Activated naive CD8-positive, alpha-beta T cell treated with anti-CD3 and anti-CD28 coated beads, Interleukin-2, amount 50 U/mL, for 16 hours (primary cell): ENCODE results near the gene RAP1GDS1.
"Not testable (repeated sequence)": the region's sequence is repeated elsewhere in the genome, so short reads cannot be mapped to it uniquely, and the experiment has no call there.

ENCODE experiments used
- DNase-seq: peaks from one replicate; pipeline ENCODE4 v3.0.0-alpha.2; 2020; ENCODE audit warnings: low read depth, low spot score

RAP1GDS1 gene

GRCh38 chr4:98352396-98352795, 91.2 kb downstream of the RAP1GDS1 start:
- DNase-seq, result no peak

GRCh38 chr4:98352940-98353339, 91.8 kb downstream of the RAP1GDS1 start:
- DNase-seq, result no peak

DNA sequence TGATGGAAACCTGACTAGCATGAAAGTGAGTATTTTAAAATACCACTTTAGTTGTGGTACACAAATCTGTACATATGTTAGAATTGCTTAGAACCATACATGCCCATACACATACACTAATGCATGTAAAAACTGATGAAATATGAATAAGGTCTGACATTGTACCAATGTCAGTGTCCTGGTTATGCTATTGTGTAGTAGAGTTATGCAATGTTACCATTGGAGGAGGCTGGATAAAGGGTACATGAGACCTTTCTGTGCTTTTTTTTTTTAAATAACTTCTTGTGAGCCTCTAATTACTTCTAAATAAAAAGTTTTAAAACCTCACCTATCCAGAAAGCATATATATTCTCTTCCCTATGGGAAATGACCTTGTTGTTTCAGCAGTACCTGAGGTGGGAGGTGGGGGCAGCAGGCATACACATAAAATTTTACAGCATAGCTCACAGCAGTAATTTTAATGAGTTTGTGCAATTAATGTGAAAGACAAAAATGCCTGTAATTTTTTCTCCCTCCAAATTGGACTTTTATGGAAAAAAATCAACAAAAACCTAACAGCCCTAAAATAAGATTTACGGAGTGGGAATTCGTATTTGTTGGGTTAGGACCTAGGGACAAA, 97.6 kb downstream of the RAP1GDS1 start:
- DNase-seq, result no peak

GRCh38 chr4:98359646-98360045, 98.5 kb downstream of the RAP1GDS1 start:
- DNase-seq, result no peak

DNA sequence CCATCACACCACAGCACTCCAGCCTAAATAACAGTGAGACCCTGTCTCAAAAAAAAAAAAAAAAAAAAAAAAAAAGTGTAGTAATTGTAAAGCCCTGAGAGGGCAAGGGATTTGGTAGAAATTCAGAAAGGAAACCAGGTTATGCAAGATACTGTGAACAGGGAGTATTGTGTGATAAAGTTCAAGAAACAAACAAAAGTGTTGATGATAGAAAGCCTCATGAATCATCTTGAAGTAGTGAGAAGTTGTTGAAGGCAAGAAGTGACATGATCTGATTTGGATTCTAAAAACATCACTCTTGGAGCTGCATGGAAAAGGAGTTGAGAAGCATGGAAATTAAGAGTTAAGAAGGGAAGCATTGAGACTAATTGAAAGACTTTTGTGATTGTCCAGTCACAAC, 102.2 kb downstream of the RAP1GDS1 start:
- DNase-seq, result no peak

GRCh38 chr4:98366275-98366674, 105.1 kb downstream of the RAP1GDS1 start:
- DNase-seq, result not testable (repeated sequence)

- DNase-seq, result not testable (repeated sequence)
These were observed 106.8 kb downstream of the RAP1GDS1 start for GRCh38 chr4:98368000-98368399.

DNA sequence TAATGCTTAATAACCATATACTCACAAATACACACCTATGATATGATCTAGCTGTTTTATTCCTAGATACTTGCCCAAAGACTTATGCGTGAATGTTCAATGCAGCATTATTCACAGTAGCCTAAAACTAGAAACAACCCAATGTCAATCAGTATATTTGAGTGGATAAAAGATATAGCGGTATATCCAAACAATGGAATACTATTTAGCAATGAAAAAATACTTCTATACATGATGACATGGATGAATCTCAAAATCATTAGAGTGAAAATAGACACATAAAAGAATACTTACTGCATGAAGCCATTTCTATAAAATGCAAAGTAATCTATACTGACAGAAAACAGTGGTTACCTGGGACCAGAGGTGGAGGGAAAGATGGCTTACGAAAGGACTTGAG, 108.1 kb downstream of the RAP1GDS1 start:
- no peak for DNase-seq

GRCh38 chr4:98374643-98375042, 113.5 kb downstream of the RAP1GDS1 start:
- no peak for DNase-seq

GRCh38 chr4:98377559-98377958, 116.4 kb downstream of the RAP1GDS1 start:
- no peak for DNase-seq

- DNase-seq, result no peak
These were observed 120.1 kb downstream of the RAP1GDS1 start for GRCh38 chr4:98381306-98381705.

GRCh38 chr4:98383431-98384106, 122.4 kb downstream of the RAP1GDS1 start:
- DNase-seq, result no peak

DNA sequence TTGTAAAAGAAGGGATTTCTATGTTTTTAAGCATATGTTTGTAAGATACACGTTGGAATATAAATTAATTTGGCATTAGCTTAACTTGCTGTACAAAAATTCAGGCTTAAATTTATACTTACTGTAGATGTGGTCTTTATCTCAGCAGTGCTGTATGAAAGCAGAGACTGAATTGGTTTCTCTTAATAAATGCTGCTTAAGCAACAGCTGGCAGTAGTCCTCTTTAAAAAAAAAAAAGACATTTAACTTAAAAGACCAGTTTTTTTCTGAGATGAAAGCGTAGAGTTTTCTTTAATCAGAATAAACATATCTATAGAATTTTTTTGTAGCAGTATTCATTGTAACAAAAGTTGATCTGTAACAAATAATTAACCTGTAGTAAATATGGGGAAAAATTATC, 124.6 kb downstream of the RAP1GDS1 start:
- DNase-seq, result no peak

DNA sequence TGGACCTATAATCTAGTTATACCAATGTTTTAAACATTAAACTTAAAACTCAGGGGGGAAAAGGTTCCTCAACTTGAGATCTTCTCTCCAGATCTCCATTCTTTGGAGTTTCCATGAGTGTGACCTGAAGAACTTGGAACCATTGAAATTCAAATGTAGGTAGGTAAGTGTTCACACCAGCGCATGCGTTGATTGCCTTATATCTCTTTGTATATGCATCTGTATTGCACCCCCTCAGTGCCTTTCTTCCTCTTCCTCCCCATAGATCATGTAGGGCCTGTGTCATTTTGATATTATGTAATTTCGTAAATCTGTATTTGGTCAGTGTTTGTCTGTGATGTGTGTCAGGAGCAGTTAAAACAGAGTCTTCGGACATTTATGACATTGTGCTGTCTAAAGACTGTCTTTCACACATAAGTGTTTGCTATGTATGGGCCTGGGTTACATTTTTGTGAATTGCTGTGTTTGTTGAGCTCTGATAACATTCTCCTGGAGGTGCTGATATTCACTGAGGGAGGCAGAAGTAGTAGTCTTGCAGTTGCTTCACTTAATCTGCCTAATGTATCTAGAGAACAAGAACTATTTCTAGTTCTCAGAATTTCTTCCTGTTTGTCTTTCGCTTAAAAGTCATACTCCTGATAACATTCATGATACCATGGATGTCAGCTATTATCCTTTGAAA, 126.3 kb downstream of the RAP1GDS1 start:
- no peak for DNase-seq

DNA sequence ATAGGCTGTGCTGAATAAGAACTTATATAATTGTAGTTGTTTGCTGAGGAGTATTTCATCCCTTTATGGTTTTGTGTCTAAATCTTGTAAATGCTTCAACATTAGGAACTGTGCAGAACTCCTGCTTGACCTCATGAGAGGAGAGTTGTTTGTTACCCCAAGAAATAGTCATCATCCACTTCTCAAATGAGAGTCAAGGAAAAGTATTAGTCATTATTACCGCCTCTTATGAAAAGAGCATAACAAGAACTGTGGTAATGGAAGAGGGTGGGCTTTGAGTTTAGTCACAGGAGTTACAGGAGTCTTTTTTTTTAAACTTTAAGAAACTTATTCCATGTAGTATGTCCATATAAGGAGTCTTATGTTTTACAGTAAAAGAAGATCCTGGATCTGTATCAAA, 132.9 kb downstream of the RAP1GDS1 start:
- DNase-seq, result no peak

GRCh38 chr4:98399915-98400314, 138.7 kb downstream of the RAP1GDS1 start:
- no peak for DNase-seq

GRCh38 chr4:98406819-98407218, 145.6 kb downstream of the RAP1GDS1 start:
- DNase-seq, result no peak

GRCh38 chr4:98411731-98412130, 150.5 kb downstream of the RAP1GDS1 start:
- DNase-seq, result no peak

- no peak for DNase-seq
These were observed 155.7 kb downstream of the RAP1GDS1 start for GRCh38 chr4:98416844-98417243.

GRCh38 chr4:98420151-98420550, 159.0 kb downstream of the RAP1GDS1 start:
- not testable (repeated sequence) for DNase-seq

DNA sequence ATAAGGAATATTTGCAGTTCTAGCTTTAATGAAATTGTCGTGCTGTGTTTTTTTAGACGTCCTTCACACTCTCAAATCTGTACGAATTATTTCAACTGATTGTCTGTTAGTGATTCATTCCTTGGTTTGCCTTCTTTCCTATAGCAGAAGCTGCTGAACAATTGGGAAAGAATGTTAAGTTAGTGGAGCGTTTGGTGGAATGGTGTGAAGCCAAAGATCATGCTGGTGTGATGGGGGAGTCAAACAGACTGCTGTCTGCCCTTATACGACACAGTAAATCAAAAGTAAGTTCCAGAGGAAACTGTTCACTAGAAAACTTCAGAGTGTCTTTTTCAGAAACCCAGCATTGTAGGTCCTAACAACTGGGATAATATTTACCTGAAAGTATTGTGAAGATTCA, 159.9 kb downstream of the RAP1GDS1 start:
- DNase-seq, result no peak

- no peak for DNase-seq
These were observed 161.8 kb downstream of the RAP1GDS1 start for GRCh38 chr4:98423009-98423408.
